ENCODE measurements around the gene TMEM69. TPM values are rescaled to one million over a fixed set of nuclear protein-coding genes. Genes with fewer than 3 reads are reported as not detected.
"Not testable (repeated sequence)": the region's sequence is repeated elsewhere in the genome, so short reads cannot be mapped to it uniquely, and the experiment has no call there.

TMEM69 gene
- total RNA-seq, 2 donors from 2014 or later = 19.2 to 19.7 TPM

- intact Hi-C loops (cut with DNase I) = no loop called here
- no peak for DNase-seq
- no peak for ATAC-seq
Observed at GRCh38 chr1:45723248-45723930, 35.4 kb downstream of the TMEM69 start.

GRCh38 chr1:45726007-45726406, 38.0 kb downstream of the TMEM69 start:
- intact Hi-C loops (cut with DNase I); DNase-seq; ATAC-seq: not testable (repeated sequence)

- no peak for DNase-seq
- intact Hi-C loops (cut with DNase I) = no loop called here
- peak in 1 of 2 donors; percentile 65 for ATAC-seq
Observed at GRCh38 chr1:45730075-45730779, 42.2 kb downstream of the TMEM69 start.

- intact Hi-C loops (cut with DNase I) = no loop called here
- ATAC-seq (no peak), DNase-seq (no peak)
Observed at GRCh38 chr1:45730780-45731319, 42.9 kb downstream of the TMEM69 start.

DNA sequence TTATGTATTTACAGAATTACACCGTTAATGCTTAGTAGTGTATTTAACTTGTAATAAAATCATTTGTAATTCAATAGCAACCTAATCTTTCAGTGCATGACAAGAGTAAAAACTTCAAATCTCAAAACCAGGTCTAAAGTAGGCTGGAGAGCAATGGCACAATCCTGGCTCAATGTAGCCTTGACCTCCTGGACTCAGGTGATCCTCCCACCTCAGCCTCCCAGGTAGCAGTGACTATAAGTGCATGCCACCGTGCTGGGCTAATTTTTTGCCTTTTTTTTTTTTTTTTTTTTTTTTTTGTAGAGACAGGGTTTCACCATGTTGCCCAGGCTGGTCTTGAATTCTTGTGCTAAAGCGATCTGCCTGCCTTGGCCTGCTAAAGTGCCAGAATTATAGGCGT, 51.2 kb downstream of the TMEM69 start:
- intact Hi-C loops (cut with DNase I) = no loop called here
- ATAC-seq (no peak), DNase-seq (no peak)

GRCh38 chr1:45739641-45740156, 51.7 kb downstream of the TMEM69 start:
- DNase-seq; intact Hi-C loops (cut with DNase I); ATAC-seq: not testable (repeated sequence)

Other genes with a start within 250 kb of the TMEM69 start
- 1 to 10 TPM; 1.4 to 2.8 TPM for gene TESK2, start 197.0 kb upstream of the TMEM69 start, total RNA-seq
- 1 to 10 TPM; 2.2 to 2.7 TPM for gene CCDC163, start 188.1 kb upstream of the TMEM69 start, total RNA-seq
- 10 to 100 TPM; 19.5 to 23.4 TPM for gene MMACHC, start 187.9 kb upstream of the TMEM69 start, total RNA-seq
- 100 to 1,000 TPM; 599 to 604 TPM for gene PRDX1, start 166.3 kb upstream of the TMEM69 start, total RNA-seq
- gene AKR1A1, start 137.4 kb upstream of the TMEM69 start, total RNA-seq = 100 to 1,000 TPM in 1 of 2 donors, 10 to 100 TPM in 1; 96.8 to 103 TPM
- 10 to 100 TPM; 38.2 to 56.4 TPM for gene NASP, start 104.1 kb upstream of the TMEM69 start, total RNA-seq
- gene CCDC17, start 64.1 kb upstream of the TMEM69 start, total RNA-seq = 1 to 10 TPM in 1 of 2 donors, under 1 TPM in 1; 0.44 to 1.2 TPM
- gene GPBP1L1, start 1.6 kb upstream of the TMEM69 start, total RNA-seq = 10 to 100 TPM; 69.0 to 71.6 TPM
- 10 to 100 TPM in 1 of 2 donors, 1 to 10 TPM in 1; 9.4 to 11.2 TPM for gene IPP, start 62.5 kb downstream of the TMEM69 start, total RNA-seq
- gene MAST2, start 115.4 kb downstream of the TMEM69 start, total RNA-seq = 10 to 100 TPM; 66.7 to 73.5 TPM